GM18519 (cell line): ENCODE results near the gene FBLIM1.

Source experiments
- ATAC-seq: cut with Tn5 transposase; IDR thresholded peaks from one replicate; pipeline ENCODE4 v1.9.1; 2021; ENCODE audit warnings: mild to moderate bottlenecking, moderate library complexity; ENCODE audit not compliant: unreplicated experiment, low FRiP score

Gene FBLIM1

DNA sequence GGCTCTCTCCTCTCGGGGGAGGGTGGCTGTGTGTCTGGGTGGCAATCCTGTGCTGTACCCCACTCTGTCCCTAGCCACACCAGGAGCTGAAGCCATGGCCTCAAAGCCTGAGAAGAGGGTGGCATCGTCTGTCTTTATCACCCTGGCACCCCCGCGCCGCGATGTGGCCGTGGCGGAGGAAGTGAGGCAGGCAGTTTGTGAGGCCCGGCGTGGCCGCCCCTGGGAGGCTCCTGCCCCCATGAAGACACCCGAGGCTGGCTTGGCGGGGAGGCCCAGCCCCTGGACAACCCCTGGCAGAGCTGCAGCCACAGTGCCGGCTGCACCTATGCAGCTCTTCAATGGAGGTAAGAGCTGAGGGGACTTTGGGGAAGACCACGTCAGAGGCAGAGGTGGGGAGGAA lies 6.3 kb downstream of the FBLIM1 start:
- ATAC-seq: no peak

DNA sequence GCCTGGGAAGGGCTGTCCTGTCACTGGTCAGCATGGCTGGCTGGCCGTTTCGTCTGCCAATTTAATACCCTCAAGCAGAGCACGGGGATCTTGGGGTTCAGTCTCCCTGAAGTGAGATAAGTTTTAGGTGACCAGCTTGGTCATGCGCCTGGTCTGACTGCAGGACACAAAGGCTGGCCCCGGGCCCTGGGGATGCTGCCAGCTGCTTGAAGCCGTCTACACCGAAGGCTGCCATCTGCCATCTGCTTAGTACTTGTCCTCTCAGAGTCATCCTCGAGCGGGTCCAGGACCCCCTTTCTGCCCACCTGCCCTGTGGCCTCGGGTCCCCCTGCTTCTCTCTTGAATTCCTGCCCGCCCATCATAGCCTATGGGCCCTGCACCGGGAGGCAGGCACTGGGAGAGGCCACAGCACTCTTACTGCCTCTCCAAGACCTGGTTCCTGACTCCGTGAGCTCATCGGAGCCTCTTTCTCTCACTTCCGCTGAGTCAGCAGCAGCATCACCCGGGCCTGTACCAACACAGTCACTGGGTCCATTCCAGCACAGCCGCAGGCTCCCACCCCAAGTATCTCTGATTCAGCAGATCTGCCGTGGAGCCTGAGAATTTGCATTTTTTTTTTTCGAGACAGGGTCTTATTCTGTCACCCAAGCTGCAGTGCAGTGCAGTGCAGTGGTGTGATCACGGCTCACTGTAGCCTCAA lies 7.0 kb downstream of the FBLIM1 start:
- ATAC-seq: no peak

DNA sequence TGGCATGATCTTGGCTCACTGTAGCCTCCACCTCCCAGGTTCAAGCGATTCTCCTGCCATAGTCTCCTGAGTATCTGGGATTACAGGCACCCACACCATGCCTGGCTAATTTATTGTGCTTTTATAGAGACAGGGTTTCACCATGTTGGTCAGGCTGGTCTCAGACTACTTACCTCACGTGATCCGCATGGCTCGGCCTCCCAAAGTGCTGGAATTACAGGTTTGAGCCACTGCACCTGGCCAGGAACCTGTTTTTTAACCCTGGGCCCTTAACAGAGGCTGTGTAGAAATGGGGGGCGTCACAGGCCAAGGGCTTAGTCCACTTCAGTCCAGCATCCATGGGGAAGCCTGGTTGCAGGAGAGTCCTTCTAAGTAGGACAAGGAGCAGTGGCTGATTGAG lies 9.3 kb downstream of the FBLIM1 start:
- no peak for ATAC-seq

DNA sequence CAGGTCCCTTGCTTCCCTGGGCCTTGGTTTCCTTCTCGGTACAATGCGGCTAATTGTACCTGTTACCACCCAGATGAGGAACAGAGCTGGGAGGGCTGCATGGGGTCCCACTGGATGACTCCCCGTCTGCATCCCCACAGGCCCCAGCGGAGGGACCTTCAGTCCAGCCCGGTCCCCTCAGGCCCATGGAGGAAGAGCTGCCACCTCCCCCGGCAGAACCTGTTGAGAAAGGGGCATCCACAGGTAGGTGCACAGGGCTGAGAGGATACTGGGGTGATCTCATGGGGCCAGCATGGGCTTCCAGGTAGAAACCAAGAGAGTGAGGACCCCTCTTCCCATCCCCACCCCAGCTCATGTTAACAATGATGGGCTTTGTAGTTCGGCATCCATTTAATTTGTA lies 9.8 kb downstream of the FBLIM1 start:
- no peak for ATAC-seq

DNA sequence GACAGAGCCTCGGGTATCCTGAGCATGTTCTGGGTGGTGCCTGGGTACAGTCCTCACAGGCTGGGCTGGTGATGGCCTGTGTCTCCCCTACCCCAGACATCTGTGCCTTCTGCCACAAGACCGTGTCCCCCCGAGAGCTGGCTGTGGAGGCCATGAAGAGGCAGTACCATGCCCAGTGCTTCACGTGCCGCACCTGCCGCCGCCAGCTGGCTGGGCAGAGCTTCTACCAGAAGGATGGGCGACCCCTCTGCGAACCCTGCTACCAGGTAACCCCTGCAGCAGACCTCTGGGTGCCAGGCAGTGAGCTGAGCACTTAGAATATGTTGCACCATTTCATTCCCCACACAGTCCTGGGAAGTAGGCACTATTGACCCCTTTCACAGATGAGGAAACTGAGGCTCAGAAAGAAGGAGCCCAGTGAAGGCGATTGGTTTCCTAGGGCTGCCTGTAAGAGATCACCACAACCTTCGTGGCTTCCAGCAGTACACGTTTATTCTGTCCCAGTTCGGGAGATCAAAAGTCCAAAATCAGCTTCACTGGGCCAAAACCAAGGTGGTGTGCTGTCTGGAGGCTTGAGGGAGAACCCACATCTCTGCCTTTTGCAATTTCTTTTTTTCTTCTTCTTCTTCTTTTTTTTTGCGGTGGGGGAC lies 11.8 kb downstream of the FBLIM1 start:
- no peak for ATAC-seq

DNA sequence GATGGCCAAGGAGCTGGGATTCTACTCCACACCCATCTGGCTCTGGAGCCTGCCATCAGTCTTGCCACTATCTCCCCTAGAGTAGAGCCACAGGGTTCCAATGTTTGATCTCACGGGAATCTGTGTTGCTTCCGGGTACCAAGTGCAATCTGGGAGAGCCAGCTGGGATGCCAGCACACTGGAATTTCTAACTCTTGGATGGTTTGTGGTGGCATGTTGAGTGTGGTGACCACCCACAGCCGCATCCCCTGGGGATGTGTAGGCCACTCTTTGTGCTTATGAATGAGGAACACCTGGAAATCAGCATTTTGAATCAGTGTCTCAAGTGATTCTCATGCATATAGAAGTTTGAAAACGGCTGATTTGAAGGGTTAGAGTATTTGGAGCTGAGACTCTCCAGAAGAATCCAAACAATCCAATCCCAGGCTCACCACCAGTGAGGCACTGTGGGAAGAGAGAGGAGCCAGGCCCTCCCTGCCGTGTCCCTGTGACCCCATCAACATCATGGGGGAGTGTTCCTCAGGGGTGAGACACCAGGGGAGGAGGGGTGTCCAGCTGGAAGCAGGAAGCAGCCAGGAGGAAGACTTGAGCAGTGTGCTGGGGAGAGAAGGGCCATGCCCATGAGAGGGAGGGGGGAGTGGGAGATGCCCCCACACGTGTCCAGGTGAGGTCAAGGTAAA lies 13.4 kb downstream of the FBLIM1 start:
- ATAC-seq: no peak

DNA sequence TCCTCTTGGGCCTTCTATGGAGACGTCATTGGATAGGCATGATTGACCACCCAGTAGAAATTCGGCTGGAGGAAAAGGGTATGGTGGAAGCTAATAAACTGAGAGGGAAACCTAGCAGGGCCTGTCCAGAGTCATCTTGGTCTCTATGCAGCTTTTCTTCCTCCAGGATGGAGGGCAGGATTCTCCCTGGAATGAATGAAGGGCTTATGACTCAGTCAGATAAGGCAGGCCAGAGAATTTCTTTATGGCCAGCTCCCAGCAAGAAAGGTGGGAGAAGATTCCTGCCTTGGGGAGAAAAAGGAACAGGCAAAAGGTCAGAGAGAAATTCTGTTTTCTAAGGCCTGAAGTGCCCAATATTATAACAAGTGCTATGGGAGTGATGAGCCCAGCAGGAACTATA lies 17.1 kb downstream of the FBLIM1 start:
- ATAC-seq: no peak

DNA sequence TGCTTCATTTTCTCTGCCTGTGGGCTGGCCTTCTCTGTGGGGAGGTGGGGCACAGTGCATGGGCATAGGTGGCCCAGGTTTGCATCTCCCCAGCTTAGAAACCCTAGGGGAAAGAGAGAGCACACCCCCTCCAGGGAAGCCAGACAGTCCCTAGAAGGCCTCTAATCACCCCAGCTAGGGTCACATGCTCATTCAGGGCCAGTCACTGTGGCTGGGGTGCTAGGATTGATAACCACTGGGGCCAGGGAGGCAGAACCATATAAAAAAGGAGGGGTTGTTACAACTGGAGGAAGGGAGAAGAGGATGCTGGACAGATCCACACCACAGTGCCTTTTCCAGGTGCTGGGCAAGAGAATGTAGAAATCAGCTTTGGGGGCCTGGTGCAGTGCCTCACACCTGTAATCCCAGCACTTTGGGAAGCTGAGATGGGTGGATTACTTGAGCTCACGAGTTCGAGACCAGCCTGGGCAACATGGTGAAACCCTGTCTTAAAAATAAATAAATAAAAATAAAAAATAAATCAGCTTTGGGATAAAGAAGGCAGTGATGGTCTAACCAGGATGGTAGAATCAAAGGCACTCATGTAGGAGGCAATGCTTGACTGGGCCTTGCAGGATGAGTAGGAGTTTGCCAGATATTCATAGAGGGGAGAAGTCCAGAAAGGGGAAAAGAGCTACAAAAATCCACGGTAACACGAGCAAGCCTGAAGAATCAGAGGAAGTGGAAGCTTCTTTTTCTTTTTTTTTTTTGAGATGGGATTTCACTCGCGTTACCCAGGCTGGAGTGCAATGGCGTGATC lies 19.5 kb downstream of the FBLIM1 start:
- ATAC-seq: no peak

DNA sequence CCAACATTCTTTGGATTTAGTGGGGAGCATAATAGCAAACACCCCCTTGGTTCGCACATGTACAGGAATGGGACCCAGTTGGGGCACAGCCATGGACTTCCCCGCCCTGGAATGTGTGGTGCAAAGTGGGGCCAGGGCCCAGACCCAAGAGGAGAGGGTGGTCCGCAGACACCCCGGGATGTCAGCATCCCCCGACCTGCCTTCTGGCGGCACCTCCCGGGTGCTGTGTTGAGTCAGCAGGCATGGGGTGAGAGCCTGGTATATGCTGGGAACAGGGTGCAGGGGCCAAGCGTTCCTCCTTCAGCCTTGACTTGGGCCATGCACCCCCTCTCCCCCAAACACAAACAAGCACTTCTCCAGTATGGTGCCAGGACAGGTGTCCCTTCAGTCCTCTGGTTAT lies 27.1 kb downstream of the FBLIM1 start:
- ATAC-seq: no peak

DNA sequence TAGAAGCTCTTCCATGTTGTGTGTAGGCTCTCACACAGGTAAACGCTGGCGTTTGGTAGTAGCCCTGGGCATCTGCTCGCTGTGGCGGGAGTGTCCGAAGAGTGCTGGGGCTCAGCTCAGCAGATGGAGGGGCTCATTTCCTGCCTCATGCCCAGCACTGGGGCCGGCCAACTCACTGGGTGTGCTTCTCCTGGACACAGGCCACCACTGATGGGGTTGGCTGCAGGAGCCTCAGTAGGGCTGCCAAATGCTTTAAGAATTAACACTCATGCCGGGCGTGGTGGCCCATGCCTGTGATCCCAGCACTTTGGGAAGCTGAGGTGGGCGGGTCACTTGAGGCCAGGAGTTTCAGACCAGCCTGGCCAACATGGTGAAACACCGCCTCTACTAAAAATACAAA lies 28.0 kb downstream of the FBLIM1 start:
- no peak for ATAC-seq

DNA sequence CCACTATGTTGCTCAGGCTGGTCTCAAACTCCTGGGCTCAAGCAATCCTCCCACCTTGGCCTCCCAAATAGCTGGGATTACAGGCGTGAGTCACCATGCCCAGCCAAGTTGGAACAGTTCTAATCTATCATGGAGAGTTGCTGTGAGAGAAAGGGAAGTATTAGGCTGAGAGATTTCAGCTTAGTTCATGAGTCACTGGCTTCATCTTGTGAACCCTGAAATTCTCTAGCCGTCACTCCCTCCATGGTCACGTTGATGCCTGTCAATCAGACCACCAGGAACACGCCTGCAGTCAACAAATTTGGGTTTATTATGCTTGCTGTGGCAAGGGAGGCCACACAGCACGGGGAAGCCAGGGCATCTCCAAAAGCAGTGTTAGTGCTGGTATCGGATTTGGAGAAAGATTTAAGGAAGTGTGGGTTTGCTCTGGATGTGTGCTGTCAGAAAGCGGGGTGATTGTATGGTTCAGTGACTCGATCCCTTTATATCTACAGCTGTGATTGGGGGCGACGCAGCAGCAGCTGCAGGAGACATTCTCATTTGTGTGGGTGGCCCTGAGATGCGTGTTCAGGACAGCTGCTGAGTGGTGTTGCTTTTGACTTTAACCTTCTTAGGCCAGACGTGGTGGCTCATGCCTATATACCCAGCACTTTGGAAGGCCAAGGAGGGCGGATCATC lies 30.2 kb downstream of the FBLIM1 start:
- no peak for ATAC-seq

DNA sequence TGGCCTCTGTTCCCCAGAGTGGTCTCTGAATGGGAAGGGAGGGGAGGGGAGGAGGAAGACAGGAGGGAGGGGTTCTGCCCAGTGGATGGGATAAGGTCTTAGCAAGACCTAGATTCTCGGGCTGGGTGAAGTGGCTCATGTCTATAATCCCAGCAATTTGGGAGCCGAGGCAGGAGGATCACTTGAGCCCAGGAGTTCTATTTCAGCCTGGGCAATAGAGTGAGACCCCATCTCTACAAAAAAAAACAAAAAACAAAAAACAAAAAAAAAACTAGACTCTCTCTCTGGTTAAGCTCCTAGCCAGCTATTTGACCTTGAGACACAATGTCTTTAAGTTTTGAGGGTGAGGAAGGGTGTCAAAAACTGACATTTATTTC lies 37.5 kb downstream of the FBLIM1 start:
- ATAC-seq: no peak

DNA sequence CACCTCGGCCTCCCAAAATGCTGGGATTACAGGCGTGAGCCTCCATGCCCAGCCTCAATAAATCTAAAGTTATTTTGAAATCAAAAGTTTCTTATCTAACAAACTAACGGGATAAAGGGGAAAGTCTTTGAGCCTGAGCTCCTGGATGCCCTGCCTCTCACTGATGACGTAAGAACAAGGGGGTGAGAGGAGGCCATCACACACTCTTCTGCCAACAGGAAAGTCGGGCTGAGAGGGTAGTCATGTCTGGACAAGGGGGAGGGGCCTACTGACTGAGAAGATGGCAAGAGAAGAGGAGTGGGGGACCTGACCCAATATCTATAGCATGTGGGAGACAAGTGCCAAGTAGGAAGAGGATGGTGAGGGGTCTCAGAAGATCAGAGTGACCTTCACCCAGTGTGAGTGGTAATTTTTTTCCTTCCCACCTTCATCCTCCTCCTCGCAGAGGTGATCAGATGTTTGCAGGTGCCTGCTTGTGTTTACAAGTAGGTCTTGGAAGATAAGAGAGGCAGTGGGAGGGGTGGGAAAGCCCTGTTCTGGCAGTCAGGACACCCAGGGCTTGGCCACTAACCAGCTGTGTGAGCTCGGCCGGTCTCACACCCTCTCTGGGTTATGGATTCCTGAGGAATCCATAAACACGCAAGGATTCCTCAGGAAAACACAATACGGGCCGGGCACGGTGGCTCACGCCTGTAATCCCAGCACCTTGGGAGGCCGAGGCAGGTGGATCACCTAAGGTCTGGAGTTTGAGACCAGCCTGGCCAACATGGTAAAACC lies 39.2 kb downstream of the FBLIM1 start:
- no peak for ATAC-seq

DNA sequence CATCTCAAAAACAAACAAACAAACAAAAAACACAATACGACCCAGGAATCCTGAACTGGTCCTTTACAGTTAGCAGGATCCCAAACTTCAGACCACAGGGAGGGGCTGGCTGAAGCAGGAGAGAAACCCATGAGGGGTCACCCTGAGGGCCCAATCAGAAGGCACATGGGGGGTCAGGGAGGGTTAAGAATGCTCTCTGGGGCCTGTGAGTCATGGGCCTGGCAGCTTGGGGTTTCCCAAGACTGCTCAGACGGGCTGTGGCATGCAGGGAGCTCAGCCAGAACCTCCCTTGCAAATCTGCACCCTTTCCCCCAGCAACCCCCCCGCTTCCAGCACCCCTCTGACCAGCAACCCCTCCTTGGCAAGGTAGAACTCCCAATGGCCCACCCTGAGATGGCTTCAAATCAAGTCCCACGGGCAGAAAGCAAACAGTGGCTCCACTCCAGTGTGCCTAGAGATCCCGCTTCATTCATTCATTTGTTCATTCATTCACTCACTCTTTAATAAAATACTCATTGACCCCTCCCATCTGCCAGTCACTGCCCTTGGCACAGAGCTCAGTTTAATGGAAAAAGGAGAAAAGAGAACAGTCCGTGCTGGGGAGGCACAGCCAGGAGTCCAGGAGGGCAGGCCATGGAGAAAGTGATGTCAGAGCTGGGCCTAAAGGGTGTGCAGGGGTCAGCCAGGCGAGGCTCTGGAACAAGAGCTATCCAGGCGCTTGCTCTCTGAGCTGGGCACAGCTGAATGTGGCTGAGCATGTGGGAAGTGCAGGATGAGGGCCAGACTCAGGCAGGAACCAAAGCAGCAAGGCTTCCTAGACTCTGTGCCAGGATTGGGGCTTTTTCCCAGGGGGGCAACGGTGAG lies 40.6 kb downstream of the FBLIM1 start:
- ATAC-seq: no peak

DNA sequence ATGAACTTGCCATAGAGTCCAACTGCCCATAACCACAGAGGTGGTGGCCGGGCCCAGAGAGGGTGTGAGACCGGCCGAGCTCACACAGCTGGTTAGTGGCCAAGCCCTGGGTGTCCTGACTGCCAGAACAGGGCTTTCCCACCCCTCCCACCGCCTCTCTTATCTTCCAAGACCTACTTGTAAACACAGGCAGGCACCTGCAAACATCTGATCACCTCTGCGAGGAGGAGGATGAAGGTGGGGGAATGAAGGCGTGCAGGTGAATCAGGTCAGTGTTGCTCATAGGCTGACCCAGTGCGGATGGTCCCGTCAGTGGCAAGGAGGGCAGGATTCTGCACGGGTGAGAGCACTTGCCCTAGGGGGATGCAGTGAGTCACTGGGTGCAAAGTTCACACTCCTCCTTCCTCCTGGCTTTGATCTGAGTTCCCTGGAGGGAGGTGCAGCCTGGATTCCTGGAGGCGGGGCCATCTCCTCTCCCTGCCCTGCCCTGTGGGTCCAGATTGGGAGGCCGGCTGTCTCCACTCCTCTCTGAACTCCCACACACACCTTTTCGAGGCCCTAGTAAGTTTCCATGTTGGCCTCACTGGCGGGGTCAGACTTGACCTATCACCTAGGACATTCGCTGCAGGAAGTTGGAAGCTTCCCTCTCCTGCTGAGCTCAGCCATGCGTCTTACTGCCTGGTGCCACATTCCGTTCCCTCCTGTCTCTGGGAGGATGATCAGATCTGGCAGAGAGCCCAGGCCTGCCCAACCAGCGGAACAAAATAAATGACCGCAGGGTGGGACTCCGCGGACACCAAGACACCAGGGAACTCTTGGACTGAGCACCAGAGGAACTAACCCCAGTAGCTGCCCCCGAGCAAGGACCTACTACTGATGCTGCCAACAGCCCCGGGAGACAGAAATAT lies 41.6 kb downstream of the FBLIM1 start:
- ATAC-seq: no peak

DNA sequence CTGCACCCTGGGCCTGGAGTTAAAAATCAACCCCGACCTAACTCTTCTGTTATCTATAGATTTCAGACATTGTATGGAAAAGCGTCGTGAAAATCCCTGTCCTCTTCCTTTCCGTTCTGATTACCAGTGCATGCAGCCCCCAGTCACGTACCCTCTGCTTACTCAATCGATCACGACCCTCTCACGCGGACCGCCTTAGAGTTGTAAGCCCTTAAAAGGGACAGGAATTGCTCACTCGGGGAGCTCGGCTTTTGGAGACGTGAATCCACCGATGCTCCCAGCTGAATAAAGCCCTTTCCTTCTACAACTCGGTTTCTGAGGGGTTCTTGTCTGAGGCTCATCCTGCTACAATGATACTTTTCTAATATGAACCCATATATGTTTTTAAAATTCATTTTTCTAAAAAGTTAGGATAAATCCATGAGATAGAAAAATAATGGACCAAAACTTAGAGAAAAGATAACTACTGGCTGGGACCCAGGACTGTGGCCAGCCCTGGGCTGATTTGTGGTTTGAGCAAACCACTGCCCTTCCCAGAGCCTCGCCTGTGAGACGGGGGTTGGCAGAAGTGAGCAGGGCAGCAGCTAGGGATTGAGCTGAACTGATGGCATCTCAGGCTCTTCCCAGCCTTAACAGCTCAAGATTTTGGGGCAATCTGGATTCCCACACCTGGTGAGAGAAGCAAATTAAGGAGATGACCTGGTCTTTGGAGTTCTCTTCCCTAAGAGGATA lies 43.8 kb downstream of the FBLIM1 start:
- ATAC-seq: no peak

DNA sequence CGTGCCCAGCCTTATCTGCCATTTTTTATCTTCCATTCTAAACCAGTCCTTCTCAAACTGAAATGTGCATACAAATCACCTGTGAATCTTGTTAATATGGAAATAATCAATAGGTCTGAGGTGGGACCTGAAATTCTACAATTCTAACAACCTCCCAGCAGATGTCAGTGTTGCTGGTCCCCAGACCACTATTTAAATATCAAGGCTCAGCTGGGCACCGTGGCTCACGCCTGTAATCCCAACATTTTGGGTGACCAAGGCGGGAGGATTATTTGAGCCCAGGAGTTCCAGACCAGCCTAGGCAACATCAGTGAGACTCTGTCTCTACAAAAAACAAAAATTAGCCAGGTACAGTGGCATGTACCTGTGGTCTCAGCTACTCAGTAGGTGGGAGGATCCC lies 44.8 kb downstream of the FBLIM1 start:
- no peak for ATAC-seq
